ENCODE results near the gene CNNM3. TPM values are rescaled to one million over a fixed set of nuclear protein-coding genes. Genes with fewer than 3 reads are reported as not detected.

The CNNM3 gene
- total RNA-seq, 2 experiments from 2014 or later = 34.6 to 34.7 TPM

DNA sequence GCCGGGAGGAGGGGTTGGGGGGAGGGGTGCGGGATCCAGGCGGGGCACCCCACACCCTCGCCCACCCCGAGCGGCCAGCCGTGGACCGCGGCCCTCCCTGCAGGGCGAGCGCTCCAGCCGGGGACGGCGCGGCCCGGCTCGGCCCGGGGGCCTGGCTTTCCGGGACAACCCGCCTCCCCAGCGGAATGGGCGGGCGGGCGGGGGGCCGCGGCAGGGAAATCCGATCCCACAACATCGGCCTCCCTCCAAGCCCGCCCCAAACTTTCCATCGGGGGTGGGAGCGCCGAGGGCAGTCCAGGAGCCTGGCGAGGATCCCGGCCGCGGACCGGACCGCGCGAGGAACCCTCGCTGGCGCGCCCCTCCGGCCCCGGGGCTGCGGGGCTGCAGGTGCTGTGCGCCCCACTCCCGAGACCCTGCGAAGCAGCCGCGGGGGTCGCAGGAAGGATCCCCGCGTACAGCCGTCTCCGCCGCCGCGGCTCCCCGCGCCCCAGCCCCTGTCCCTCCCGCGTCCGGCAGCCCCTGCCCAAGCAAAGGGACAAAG is 53.3 kb downstream of the CNNM3 start:
- Mint-ChIP-seq H3K4me1 (peaks cover 31% of the 10 kb centered on the region), H3K9me3 (no peaks in the 10 kb centered on the region), H3K4me3 (no peak overlapping the region), H3K27ac (no peak overlapping the region), H3K36me3 (peaks cover 3% of the 10 kb centered on the region), H3K27me3 (peaks cover 4% of the 10 kb centered on the region)
- ATAC-seq (ENCODE audit: low read depth) = peak; percentile 8
- DNase-seq = no peak
- POLR2A ChIA-PET = interaction anchor here (1.0 to 3.5 kb wide), 10 partner anchors 9 to 94 kb away, joined by 3 to 41 read pairs (median 8); partner anchors contain the start of gene ANKRD39

DNA sequence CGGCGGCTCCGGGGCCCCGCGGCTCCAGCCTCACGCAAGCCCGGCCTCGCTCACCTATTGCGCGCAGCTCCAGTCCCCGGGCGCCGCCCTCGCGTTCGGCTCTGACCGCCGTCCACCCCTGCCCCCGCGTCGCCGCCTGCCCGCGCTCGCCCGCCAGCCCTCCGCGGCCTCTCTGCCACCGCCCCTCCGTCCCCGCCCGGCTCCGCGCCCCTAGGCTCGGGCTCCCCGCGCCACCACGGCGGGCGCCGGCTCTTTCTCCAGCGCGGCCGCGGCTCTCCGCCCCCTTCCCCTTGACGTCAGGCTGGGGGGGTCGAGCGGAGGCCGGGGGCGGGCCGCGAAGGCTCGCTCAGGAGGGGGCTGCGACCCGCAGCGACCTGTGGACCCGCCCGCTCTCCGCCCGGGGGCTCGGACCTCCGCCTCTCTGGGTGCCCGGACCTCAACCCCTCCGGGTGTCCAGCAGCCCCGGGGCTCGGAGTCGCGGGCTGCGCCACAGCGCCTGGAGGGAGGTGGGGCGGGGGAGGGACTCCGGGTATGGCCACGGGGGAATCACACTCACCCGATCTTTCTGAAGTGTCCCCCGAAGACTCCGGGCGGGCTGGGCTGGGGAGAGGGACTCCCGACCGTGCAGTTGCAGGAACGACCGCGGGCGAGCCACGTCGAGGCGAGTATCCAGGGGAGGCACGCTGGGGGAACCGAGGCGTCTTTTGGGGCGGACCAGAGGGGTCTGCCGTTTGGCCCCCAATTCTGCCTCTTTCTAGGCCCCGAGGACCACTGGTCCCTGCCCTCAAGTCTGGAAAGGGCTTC is 54.0 kb downstream of the CNNM3 start, which contains the start of gene SEMA4C:
Gene SEMA4C (minus strand): TSS at position 259 of the 804 bp plus-strand sequence. CDS start 2,194 bp downstream, outside the sequence.
- H3K36me3 Mint-ChIP-seq = peaks cover 3% of the 10 kb centered on the region
- POLR2A ChIA-PET = interaction anchor here (0.8 to 3.5 kb wide), 7 partner anchors 11 to 93 kb away, joined by 3 to 41 read pairs (median 4); partner anchors contain the start of gene ANKRD39
- H3K27ac Mint-ChIP-seq = peak within 1 kb of the TSS; percentile 80
- peaks cover 32% of the 10 kb centered on the region for H3K4me1 Mint-ChIP-seq
- H3K27me3 Mint-ChIP-seq = peaks cover 6% of the 10 kb centered on the region
- DNase-seq = peak; percentile 76
- H3K9me3 Mint-ChIP-seq = no peaks in the 10 kb centered on the region
- peak within 1 kb of the TSS; percentile 77 for H3K4me3 Mint-ChIP-seq
- peak; percentile 15 for ATAC-seq (ENCODE audit: low read depth)

DNA sequence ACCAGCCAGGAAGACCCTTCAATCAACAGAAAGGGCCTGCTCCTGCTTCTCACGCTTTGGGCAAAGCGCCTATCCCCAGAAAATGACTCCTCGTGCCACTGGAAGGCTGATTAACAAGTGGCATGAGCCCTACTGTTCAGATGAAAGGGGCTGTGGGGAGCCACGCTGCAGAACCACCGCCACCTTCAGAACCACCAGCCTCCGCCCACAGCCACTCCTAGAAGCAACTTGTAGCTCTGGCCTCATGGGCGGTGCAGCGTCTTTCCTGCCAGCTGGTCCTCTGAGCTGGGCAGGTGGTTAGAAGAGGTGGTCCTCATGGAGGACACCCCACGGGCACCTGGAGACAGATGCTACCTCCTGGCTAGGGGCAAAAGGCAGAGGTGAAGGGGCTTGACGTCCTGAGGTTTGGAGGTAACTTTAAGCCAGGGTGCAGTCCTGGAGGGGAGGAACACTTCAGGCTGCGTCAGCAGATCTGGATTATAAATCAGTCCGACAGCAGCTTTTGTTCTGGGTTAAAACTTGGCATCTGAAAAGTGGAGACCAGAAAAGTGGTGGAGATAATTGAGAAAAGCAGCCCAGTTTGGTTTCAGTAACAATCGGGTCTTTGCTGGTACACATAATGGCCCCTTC is 54.7 kb downstream of the CNNM3 start:
- H3K4me1 Mint-ChIP-seq = peaks cover 30% of the 10 kb centered on the region
- H3K4me3 Mint-ChIP-seq = peak overlapping the region; percentile 77
- no peaks in the 10 kb centered on the region for H3K9me3 Mint-ChIP-seq
- DNase-seq (peak; percentile 72), ATAC-seq (ENCODE audit: low read depth) (peak; percentile 27)
- peak overlapping the region; percentile 80 for H3K27ac Mint-ChIP-seq
- H3K27me3 Mint-ChIP-seq = peaks cover 6% of the 10 kb centered on the region
- peaks cover 3% of the 10 kb centered on the region for H3K36me3 Mint-ChIP-seq
- POLR2A ChIA-PET = interaction anchor here (0.8 to 3.5 kb wide), 4 partner anchors 10 to 92 kb away, joined by 4 to 41 read pairs (median 4); partner anchors contain the start of gene ANKRD39

DNA sequence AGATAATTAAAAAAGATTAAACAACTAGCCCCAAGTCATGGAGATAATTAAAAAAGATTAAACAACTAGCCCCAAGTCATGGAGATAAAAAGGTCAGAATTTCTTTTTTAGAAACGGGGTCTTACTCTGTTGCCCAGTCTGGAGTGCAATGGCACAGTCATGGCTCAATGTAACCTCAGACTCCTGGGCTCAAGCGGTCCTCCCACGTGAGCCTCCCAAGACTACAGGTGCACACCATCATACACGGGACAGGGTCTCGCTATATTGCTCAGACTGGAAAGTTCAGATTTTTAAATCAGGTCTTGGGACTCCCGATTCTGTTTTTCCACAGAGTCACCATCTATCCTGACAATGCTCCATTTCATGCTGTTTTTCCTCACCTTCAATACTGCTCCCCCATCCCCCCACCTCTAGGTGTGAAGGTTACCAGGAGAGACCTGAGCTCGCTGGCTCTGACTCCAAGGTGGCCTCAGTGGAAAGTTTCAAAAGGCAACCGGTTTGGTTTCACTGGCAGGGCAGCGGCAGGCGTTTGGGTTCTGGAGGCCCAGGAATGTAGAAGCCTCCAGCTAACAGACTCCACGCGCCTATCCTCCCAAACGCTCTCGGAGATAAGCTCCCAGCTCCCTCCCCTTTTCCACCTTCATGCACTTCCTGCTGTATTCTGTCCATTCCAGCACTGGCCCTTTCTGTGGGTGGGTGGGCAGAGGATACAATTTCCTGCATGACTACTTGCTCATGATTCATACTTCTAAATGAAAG is 56.7 kb downstream of the CNNM3 start:
- H3K9me3 Mint-ChIP-seq = no peaks in the 10 kb centered on the region
- POLR2A ChIA-PET = no interaction called here
- no peak overlapping the region for H3K4me3 Mint-ChIP-seq
- H3K4me1 Mint-ChIP-seq = peaks cover 22% of the 10 kb centered on the region
- DNase-seq = no peak
- H3K27ac Mint-ChIP-seq = no peak overlapping the region
- ATAC-seq (ENCODE audit: low read depth) = no peak
- H3K36me3 Mint-ChIP-seq = peaks cover 2% of the 10 kb centered on the region
- H3K27me3 Mint-ChIP-seq = peaks cover 4% of the 10 kb centered on the region

DNA sequence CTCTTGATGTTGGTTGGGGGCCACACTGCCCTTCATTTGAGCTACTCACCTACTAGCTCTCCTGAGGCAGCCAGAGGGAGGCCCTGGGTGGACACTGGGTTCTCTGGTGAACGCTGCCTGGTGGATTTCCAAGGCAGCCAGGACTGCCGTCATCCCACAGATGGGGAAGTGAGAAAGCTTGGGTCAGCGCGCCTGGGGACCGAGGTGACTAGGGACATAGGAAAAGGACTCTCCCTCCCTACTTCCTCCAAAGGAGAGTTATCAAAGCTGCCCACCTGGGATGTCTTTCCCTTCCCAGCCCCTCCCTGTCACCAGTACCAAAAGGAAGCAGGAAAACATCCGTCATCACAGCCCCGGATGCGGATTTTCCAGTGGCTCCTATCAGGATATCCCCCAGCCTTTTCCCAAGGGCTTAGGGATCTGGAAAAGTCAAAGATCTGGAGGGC is 57.6 kb downstream of the CNNM3 start:
- H3K4me3 Mint-ChIP-seq = no peak overlapping the region
- no peak overlapping the region for H3K27ac Mint-ChIP-seq
- H3K9me3 Mint-ChIP-seq = no peaks in the 10 kb centered on the region
- DNase-seq = no peak
- POLR2A ChIA-PET = no interaction called here
- H3K36me3 Mint-ChIP-seq = no peaks in the 10 kb centered on the region
- peaks cover 19% of the 10 kb centered on the region for H3K4me1 Mint-ChIP-seq
- peaks cover 4% of the 10 kb centered on the region for H3K27me3 Mint-ChIP-seq
- ATAC-seq (ENCODE audit: low read depth) = no peak

DNA sequence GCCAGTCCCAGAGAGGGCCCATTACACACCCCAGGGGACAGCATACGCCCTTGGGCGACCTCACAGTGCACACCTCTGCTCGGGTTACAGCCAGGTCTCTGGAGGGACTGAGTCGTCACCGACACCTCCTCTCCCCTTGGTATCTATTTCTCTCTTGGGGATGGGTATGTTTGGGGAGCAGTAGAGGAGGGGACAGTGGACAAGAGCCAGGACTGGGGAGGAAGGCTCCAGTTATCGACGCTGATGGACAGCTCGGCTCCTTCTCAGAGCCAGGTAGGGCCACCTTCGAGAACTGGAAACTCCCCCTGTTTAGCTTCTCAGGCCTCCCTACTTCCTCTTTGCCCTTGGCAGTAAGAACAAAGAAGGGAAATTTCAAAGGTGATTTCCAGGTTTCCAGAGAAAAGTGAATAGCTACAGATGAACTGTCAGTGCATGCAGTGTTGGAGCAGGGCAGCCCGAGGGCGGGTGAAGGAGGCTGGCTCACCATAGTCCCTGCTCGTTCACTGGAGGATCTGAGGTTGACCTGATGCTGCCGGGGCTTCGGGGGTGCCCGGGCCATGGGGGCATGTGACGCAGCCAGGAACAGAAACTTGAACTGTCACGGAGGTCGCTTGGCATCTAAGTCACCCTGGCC is 58.2 kb downstream of the CNNM3 start:
- no peak for DNase-seq
- POLR2A ChIA-PET = interaction anchor here (0.7 to 1.1 kb wide), 2 partner anchors 17 to 39 kb away, joined by 3 to 5 read pairs; partner anchors contain the start of gene ANKRD39
- peaks cover 4% of the 10 kb centered on the region for H3K27me3 Mint-ChIP-seq
- no peaks in the 10 kb centered on the region for H3K9me3 Mint-ChIP-seq
- H3K4me1 Mint-ChIP-seq = peaks cover 19% of the 10 kb centered on the region
- ATAC-seq (ENCODE audit: low read depth) = no peak
- H3K4me3 Mint-ChIP-seq = no peak overlapping the region
- no peaks in the 10 kb centered on the region for H3K36me3 Mint-ChIP-seq
- H3K27ac Mint-ChIP-seq = no peak overlapping the region

DNA sequence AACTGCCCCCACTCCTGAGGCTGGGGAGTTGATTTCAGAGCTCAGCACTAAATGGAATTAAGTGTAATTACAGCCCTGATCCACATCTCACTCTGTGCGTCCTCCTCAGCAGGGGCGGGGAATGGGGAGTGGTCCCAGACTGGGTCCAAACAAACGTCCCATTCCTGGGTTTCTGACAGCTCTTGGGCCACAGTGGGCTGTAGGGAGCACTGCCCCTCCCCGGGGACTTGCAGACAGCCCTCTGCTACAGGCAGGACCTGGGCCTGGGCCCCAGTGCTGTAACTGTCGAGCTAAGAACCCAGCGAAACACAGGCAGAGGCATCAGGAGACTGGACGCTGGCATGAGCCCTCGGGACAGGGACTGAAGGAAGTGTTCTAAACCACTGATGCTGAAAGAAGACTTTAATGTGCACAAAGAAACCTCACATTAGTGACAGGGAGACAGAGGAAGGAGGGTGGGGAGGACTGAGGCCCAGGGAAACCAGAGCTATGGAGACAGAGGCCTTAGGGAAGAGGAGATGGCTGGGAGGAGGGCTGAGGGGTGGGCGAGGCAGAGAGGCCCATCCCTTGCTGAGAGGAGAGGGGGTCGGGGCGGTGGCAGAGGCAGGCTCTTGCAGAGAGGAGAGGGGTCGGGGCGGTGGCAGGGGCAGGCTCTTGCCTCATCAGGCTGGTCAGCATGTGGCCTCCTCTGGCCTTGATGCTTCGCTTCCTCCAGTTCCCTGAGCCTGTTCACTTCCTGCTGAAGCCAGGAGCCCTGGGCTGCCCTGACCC is 59.6 kb downstream of the CNNM3 start:
- POLR2A ChIA-PET = interaction anchor here (0.7 to 1.1 kb wide), 3 partner anchors 18 to 49 kb away, joined by 3 to 5 read pairs (median 3); partner anchors contain the start of gene ANKRD39
- DNase-seq (no peak), ATAC-seq (ENCODE audit: low read depth) (no peak)
- Mint-ChIP-seq H3K4me1 (peaks cover 16% of the 10 kb centered on the region), H3K27ac (no peak overlapping the region), H3K9me3 (no peaks in the 10 kb centered on the region), H3K27me3 (peaks cover 4% of the 10 kb centered on the region), H3K36me3 (no peaks in the 10 kb centered on the region), H3K4me3 (no peak overlapping the region)

DNA sequence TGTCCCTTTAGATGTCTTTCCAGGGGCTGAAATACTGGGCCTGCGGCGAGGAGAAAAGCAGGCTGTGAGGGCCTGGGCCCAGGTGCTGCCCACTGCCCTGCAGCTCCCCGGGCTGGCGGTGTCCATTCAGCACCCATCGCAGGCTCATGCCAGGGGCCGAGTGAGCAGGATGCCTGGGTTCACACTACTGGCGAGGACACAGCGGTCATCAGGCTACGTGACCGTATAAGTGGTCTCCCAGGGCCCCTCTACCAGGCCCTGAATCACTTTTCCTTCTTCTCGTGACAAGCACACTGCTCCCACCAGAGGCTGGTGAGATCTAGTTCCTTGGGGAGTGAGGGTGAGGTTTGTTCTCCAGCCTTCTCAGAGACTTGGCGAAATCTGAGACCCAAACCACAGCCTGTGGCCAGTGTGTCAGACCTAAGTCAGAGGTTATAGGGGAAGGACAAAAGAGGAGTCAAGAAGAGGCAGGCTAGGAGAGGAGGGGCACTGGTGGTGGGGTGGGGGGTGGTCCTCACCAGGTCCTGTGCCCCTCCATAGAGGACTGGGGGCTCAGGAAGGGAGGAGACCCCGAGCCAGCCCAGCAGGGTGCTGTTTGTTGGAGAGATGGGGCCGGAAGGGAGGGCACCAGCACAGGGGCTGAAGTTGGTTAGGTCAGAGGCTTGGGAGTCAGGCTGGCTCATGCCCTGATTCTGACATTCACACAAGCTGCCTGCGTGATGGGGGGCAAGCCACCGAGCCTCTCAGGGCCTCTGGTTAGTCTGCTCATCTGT is 60.4 kb downstream of the CNNM3 start:
- Mint-ChIP-seq H3K9me3 (no peaks in the 10 kb centered on the region), H3K4me1 (peaks cover 11% of the 10 kb centered on the region), H3K27ac (no peak overlapping the region), H3K27me3 (peaks cover 4% of the 10 kb centered on the region), H3K36me3 (no peaks in the 10 kb centered on the region), H3K4me3 (no peak overlapping the region)
- no peak for ATAC-seq (ENCODE audit: low read depth)
- POLR2A ChIA-PET = interaction anchor here (1.0 kb wide), 1 partner anchor 48 kb away, joined by 3 read pairs; no protein-coding TSS in a partner anchor
- no peak for DNase-seq

DNA sequence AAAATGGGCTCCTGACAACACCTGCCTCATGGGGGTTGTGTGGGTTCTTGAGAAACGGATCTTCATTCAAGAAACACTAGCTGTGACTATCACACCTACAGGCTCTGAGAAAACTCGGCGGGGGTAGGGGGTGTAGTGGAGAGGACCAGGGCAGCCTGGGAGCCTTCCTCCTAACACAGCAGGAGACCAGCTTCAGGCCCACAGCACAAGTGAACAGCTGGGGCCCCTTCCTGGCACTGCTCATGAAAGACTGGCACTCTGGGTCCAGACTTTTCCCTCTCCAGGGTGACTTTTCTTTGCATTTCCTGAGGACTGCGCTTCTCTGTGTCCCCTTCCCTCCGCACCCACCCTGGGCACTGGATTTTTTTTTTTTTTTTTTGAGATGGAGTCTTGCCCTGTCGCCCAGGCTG is 61.0 kb downstream of the CNNM3 start:
- Mint-ChIP-seq H3K9me3 (no peaks in the 10 kb centered on the region), H3K27me3 (peaks cover 4% of the 10 kb centered on the region), H3K27ac (no peak overlapping the region), H3K4me3 (no peak overlapping the region), H3K36me3 (no peaks in the 10 kb centered on the region), H3K4me1 (peaks cover 11% of the 10 kb centered on the region)
- ATAC-seq (ENCODE audit: low read depth) = no peak
- no peak for DNase-seq
- POLR2A ChIA-PET = interaction anchor here (0.7 kb wide), 1 partner anchor 49 kb away, joined by 3 read pairs; no protein-coding TSS in a partner anchor

DNA sequence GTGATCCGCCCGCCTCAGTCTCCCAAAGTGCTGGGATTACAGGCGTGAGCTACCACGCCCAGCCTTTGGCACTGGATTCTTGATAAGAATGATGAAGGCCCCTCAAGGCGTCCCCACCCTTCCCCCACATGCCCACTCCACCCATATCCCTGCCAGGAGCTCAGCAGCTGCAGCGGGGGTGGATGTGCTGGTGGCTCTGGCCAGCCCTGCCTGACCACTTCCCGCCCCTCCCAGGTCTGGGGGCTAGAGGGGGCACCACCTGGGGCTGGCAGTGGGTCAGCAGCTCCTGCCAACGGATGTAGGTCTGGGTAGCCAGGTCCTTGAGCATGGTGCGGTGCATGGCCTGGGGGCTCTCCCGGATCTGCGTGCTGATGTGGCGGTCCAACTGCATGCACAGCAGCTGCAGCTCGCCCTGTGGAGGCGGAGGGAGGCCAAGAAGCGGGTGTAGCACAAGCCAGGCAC is 61.6 kb downstream of the CNNM3 start:
- Mint-ChIP-seq H3K27me3 (peaks cover 4% of the 10 kb centered on the region), H3K9me3 (no peaks in the 10 kb centered on the region), H3K4me1 (peaks cover 10% of the 10 kb centered on the region), H3K4me3 (no peak overlapping the region), H3K27ac (no peak overlapping the region), H3K36me3 (no peaks in the 10 kb centered on the region)
- DNase-seq (no peak), ATAC-seq (ENCODE audit: low read depth) (no peak)
- POLR2A ChIA-PET = interaction anchor here (0.6 to 0.7 kb wide), 2 partner anchors 49 to 73 kb away, joined by 3 to 4 read pairs; no protein-coding TSS in a partner anchor

DNA sequence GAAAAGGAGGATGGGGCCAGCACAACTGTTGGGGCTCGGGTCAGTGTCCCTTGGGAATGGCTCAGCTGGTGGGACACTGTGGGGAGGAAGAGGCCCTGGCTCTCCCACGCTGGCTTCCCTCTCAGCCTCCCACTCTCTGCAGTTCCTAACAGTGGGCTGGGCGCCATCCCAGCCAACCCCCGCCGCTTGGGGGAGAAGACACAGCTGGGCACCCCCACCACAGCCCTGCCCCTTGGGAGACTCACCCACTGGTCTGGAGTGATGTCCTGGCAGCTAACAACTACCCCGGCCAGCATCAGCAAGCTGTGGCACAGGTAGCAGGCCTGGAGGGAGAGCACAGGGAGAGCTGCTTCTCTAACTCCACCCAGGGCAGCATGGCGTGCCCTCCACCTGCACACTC is 62.1 kb downstream of the CNNM3 start:
- no peak overlapping the region for H3K27ac Mint-ChIP-seq
- no peak overlapping the region for H3K4me3 Mint-ChIP-seq
- H3K4me1 Mint-ChIP-seq = peaks cover 9% of the 10 kb centered on the region
- H3K9me3 Mint-ChIP-seq = no peaks in the 10 kb centered on the region
- no peak for ATAC-seq (ENCODE audit: low read depth)
- no peak for DNase-seq
- no peaks in the 10 kb centered on the region for H3K36me3 Mint-ChIP-seq
- H3K27me3 Mint-ChIP-seq = peaks cover 4% of the 10 kb centered on the region
- POLR2A ChIA-PET = interaction anchor here (0.6 kb wide), 1 partner anchor 74 kb away, joined by 4 read pairs; no protein-coding TSS in a partner anchor
